GM19023 (cell line): ENCODE data around the gene NGEF.
"Not testable (repeated sequence)": the region's sequence is repeated elsewhere in the genome, so short reads cannot be mapped to it uniquely, and the experiment has no call there.

Experiments used
- ATAC-seq: cut with Tn5 transposase; IDR thresholded peaks from one replicate; pipeline ENCODE4 v1.9.1; 2021; ENCODE audit warnings: mild to moderate bottlenecking, moderate library complexity; ENCODE audit not compliant: unreplicated experiment

The NGEF gene

GRCh38 chr2:233013027-233013461 is at the start of gene NGEF:
Gene NGEF (minus strand): TSS chr2:233013256. CDS start chr2:232974890, 38,366 bp downstream.
- no peak for ATAC-seq

- ATAC-seq = no peak
Observed at GRCh38 chr2:233062451-233062850, 49.4 kb upstream of the NGEF start.

- peak; percentile 41 for ATAC-seq
Observed at GRCh38 chr2:233061591-233062450, 48.8 kb upstream of the NGEF start.

GRCh38 chr2:233060980-233061590 is 48.0 kb upstream of the NGEF start:
- ATAC-seq = peak; percentile 36

- ATAC-seq = no peak
Observed at GRCh38 chr2:233060501-233060979, 47.5 kb upstream of the NGEF start.

- ATAC-seq = peak; percentile 43
Observed at GRCh38 chr2:233059797-233060500, 46.9 kb upstream of the NGEF start, which contains the start of gene INPP5D. Gene INPP5D (plus strand): TSS chr2:233060342. CDS start chr2:233060479, 137 bp downstream.

- ATAC-seq = no peak
Observed at GRCh38 chr2:233059547-233059796, 46.4 kb upstream of the NGEF start.

- no peak for ATAC-seq
Observed at GRCh38 chr2:233058717-233059546, 45.9 kb upstream of the NGEF start.

GRCh38 chr2:233056961-233057605 is 44.0 kb upstream of the NGEF start:
- no peak for ATAC-seq

GRCh38 chr2:233055362-233055761 is 42.3 kb upstream of the NGEF start:
- no peak for ATAC-seq

GRCh38 chr2:233053928-233054784 is 41.1 kb upstream of the NGEF start:
- ATAC-seq = no peak

- not testable (repeated sequence) for ATAC-seq
Observed at GRCh38 chr2:233052517-233052916, 39.5 kb upstream of the NGEF start.

GRCh38 chr2:233051241-233052149 is 38.4 kb upstream of the NGEF start:
- no peak for ATAC-seq

GRCh38 chr2:233049194-233049761 is 36.2 kb upstream of the NGEF start:
- no peak for ATAC-seq

GRCh38 chr2:233048569-233049193 is 35.6 kb upstream of the NGEF start:
- ATAC-seq = no peak

GRCh38 chr2:233047667-233048066 is 34.6 kb upstream of the NGEF start:
- no peak for ATAC-seq

GRCh38 chr2:233047206-233047605 is 34.1 kb upstream of the NGEF start:
- no peak for ATAC-seq
